NK-92 treated with Interleukin-12 subunit alpha and Interleukin-12 subunit beta, amount 100 ng/mL, for 24 hours (cell line): Measurements from ENCODE around the gene PLXNA2.

Experiments used
- DNase-seq: peaks from one replicate; lab custom pipeline; 2025; lab: John Stamatoyannopoulos, UW

PLXNA2 gene

DNA sequence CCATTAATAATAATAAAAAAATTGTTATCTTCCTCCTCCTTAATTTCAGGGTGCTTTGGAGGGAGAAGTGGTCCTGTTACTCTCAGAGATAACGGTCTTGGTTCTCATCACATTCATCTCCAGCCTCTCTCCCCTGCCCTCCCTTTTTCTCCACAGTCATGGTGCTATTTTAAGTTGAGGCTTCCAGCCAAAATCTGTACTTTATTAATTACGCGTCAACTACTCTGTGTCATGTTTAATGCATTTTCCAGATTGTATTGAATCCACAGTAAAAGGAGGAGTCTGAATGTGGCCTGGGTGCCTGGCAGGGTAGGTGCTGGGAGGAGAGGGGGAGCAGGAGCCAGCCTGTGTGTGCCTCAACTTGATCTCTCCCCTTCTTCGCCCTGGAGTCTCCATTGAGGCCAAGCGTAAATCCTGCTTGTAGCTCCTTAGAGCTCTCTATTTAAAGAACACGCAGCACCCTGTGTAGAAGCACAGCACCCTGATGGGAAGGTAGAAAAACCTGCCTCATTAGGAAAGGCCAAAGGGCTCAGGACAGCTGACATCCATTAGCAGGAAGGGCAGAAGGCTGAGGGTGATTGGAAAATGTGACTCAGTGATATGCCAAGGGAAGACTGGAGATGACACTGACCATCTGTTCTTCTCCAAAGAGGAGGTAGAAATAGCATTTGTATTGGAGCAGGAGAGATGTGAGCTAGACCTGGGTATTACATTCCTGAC, 82.4 kb downstream of the PLXNA2 start:
- no peak for DNase-seq

DNA sequence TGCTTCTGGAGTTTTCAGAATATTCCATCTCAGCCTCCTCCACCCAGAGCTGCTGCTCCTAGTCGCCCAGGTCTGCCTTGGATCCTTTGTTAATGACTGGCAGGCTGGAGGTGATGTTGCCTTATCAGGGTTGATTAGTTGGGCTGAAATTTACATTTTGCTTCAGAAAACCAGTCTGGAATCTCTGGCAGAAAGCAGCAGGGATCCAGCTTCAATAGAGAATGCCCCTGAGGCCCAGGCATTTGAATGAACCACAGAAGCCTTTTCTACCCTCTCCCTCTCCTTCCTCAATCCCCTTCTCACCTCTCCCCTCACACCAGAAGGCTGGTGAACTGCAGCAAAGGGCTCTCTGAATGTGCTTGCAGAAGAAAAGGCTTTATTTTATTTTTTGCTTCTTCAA, 83.2 kb downstream of the PLXNA2 start:
- no peak for DNase-seq

DNA sequence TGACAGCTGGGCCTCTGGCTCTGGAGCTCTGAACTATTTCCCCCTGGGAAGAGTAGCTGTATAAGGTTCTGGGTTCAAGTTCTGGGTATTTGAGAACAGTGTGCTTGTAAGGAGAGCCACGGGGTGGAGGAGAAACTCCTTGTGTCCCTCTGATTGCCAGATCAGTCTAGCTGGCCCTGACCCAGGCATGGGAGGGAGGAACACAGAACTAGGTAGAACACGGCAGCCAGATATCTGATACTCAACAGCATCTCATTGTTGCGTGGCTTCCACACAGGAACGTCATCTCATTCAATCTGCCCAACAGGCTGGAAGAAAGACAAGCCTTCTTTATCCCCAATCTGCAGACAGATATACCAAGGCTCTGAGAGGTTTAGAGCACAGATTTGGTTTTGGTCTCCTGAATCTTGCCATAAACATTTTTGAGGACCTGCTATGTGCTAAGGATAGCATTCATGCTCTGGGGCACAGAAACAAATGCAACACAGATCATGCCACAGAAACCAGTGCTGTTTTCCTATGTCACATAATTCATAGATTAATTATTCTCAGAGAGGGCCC, 83.8 kb downstream of the PLXNA2 start:
- DNase-seq: no peak

DNA sequence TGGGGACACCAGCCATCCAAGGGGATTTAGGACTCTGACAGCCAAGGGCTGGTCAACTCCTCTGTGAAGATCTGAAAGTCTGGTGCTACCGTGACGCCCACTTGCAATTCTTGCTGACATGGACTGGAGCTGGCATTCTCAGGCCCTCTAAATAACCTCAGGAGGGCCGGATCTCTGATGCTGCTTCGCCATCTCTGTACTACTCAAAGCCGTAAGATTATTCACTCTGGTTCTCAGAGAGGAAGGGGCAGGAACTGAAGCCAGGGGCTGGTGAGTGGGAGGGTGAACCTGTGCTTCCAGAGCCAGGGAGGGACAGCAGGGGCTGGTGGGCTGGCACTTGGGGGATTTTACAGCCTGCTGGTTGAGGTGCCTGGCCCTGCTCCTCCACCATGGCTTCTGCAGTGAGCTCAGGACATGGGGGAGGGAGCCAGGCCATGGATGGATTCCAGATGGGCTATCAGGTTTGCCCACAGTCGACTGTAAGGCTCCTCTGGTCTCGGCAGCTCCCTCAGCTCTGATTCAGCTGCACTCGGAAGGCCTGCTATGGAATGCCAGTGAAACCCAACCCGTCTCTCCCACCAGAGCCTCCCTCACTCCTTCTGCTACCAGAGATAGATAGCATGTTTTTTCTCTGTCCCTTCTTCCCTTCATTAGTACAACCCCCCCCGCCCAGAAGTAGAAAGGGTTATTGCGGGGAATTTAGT, 84.5 kb downstream of the PLXNA2 start:
- DNase-seq: no peak

DNA sequence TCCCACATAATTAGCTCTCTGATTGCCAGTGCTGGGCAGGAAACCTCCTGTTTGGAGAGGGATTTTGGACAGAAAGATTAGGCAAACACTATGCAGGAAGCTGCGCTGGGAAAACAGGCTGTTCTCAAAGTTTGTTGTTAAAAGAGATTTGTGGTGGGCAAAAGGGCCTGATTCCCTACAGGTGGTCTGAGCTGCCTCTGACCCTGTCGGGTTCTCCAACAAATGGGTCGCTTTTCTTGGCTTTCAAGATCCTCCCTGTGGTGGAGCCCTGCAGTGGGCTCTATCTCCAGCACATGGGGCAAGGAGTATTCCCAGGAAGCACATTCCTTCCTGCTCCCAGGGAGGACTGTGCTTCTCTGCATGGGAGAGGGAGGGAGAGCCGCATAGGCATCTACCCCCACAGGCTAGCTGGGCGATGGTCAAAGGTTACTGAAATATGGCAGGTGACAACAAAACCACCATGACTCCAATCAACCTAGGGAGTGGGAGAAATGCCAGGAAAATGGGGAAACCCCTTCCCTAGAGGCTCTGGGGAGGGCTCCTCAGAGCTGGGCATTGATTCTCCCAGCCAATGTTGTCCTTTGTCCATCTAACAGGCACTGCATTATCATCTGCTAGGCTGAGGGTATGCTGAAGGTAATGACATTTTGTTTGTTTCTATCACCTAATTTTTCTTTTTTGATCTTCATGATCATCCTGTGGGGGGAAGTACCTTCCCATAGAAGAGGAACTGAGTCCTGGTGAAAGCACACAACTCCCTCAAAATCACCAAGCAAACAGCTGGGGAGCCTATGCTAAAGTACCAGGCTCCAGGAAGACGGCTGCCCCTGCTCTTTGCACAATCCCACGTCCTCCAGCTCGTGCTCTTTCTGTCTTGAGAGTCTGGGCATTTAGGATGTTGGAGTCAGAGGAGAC, 85.3 kb downstream of the PLXNA2 start:
- no peak for DNase-seq

DNA sequence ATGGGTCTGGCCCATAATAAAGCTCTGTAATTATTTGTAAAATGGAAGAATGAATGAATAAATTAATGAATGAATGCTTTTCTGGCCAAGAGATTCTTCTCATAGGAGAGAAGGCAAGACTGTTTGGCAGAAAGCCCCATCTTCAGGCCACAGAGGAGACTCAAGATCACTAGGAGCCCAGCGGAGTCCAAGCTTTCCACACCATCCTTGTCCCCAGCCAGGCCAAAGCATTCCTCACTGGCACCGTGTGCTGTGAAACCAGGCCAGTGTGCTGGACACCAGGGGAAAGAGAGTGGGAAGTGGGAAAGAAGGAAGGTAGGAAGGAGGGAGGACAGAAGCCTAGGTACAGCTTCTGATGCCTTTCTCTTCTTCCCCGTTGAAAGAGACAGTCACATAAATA, 86.4 kb downstream of the PLXNA2 start:
- DNase-seq: no peak

DNA sequence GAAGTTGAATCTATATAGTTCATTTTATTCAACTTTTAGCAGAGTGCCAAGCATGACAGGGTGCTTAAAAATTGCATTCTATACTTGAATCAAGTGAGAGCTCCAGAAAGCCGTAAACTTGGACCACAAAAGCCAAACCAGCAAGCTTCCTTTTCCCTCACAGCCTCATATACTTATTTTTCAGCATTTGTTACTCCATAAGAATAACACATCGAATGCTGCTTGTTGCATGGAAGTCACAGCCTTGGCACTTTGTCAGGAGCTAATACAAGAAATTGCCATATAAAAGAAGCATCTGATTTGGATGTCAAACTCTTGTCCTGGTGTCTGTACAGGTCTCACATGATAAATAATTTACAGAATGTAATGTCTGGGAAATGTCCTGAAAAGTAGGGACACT, 87.4 kb downstream of the PLXNA2 start:
- no peak for DNase-seq

DNA sequence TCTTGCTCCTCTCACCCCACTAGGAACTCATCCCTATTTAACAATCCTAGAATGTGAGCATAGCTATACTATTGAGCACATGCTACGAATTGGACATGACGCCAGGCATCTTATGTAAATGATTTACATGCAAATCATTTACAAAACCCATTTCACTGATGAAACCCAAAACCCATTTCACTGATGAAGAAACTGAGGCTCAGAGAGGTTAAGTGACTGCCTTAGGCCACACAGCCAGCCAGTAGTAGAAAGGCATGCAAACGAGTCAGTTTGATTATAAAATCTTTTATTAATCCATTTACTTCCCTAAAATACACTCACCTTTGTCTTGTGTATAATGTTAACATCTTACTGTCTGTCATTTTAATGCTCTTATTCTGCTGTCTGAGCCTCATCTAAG, 87.9 kb downstream of the PLXNA2 start:
- DNase-seq: no peak

DNA sequence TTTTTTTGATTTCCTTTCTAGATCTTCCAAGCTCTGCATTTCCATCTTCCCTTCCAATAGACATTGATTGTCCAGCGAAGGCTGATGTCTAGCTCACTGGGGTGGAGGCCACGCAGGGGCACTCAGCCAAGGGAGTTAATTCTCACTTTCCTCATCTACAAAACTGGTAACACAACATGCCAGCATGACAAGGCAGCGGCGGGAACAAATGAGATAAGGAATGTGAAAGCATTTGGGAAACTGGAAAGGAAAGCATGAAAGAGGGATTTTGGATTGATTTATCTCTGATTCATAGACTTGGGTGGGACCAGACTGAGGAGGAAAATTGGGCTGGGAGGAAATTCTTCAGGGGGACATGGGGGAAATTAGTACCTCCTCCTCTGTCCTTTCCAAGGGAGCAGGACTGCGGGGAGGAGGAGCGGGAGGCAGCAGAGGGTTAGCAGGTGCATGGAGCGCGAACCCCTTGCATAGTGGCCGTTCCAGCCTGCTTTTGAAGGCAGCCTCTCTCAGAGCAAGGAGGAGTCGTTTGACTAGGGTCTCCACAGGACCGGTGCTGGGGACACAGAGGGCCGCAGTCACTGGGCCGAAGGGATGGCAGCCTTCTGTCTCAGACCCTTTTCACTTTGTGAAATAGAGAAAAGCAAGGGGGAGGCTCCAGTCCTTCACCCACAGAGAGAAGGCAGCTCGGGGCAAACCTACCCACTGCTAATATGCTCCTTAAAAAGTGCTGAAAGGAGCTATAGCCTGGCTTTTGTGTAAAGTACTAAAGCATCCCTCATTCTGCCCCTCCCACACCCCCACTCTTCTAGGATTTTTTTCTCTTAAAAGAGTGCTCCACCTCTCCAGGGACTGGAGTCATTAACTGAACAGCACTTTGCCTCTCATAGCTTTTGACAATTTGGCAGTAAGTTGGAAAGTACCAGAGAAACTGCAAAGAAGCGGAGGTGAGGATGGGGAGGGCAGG, 89.2 kb downstream of the PLXNA2 start:
- no peak for DNase-seq

DNA sequence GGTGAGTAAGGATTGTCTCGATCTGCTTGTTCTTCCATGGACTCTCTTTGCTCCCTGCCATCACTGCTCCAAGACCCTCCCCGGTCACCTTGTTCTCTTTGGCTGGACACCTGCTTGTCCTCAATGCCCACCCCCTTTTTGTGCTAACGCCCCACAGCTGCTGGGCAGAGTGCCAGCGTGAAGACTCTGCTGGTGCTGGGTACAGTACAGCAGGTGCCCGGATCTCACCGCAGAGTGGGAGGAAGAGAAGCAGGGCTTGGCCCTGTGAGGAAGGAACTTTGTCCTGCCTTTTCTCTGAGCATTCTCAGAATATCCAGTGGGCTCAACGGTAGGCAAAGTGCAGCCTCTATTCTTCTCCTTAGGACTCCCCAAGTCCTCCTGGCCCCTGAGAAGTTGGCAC, 90.1 kb downstream of the PLXNA2 start:
- no peak for DNase-seq

DNA sequence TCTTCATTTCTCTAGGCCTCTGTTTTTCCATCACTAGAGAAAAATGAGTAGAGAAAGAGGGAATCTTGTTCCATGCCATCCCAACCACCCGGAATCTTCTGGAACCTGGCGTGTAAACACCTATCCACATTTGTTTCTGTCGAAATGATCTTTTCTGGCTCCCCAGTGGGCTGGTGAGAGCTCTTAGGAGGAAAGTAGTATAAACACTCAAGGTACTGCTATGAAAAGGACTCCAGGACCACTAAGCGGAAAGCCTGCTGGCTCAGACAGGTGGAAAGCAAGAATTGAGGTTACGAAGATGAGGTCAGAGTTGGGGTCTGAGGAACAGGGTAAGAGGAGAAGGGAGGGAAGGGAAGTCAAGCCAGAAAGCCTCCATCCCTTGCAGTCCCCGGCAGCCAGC, 90.8 kb downstream of the PLXNA2 start:
- no peak for DNase-seq

DNA sequence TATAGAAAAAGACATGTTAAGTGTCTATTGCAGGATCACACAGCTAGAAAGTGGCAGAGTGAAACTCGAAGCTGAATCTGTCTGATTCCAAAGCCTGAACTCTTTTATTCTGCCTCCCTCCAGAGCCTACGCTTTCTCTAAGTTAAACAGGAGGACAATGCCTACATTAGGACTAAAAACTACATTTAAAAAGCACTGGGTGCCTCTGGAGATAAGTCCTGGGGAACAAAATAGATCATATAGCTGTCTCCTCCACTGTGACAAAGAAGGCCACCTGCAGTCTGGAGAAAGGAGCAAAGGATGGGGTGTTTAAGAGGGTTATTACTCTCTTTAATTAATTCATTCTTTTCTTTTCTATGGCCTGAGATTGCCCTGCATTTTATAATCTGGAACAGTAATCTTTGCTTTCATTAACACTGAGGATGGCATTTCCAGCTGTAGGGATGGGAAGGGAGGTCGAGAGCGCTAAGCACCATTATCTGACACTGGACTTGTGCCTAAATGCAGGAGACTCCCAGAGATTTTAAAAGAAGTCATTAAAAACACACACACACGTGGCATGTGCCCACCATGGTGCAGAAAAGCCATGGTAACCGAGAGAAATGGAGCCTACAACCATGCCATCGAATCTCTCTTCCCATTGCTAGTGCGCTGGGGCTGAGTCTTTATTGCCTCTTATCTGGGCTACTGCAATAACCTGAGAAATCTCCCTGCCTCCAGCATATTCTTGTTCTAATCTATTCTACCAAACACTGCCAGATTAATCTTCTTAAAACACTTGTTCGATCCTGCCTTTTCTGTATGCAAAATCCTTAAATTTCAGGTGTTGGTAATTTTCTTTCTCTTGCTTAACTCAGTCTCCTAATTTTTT, 92.2 kb downstream of the PLXNA2 start:
- no peak for DNase-seq

DNA sequence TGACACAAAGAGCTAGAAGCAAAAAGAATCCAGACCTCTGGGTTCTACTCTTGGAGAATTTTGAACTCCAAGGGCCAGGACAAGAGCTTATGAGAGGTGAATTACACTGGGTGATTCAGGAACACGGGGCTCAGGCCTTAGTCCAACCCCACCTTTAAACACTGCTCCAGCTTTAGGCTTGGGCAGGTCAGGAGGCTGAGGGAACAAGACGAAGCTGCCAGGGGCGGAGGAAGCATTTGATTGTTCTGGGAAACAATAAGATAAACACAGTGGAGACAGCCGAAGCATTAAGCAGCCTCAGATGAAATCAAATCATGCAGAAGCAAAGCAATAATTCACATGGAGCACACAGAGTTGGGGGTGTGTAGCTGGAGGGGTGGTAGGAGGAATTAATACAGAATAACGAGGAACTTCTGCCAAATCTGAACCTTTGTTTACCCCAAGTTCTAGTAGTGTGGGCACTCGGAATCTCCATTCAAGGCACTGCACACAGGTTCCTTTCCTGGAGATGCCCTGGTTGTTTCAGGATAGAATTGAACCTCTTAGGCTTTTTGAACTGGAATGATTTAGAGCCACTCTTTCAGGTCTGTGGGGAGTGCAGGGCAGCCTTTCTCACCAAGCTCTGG, 93.2 kb downstream of the PLXNA2 start:
- DNase-seq: no peak

DNA sequence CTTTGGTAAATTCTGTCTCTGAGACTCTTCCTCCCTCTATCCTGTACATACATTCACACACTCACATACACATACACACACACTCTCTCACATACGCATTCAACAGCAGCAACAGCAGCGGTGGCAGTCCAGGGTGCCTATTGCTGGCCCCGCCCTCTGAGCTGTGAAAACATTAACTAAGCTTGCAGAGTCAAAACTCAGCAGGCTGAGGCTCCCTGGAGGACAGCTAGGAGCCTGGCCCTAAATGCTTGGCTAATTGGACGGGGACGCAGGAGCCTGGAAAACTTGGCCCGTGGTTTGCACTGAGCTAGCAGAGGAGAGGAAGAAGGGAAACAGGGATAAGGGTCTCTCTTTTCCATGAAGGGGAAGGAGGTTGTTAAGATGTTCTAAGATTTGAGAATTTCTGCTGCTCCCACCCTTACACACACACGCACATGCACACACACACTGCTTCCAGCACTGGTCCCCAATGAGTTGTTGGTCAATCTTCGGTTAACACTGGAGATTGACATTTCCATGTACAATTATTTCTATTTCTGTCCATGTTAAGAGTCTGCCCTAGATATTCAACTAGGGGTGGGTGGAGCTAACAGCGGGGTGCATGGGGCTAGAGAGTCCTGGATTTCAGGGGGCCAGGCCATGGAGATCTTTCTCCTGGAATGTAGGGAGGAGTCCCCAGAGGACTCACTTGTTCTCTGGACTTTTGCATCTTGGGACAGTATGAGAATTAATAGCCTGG, 94.2 kb downstream of the PLXNA2 start:
- no peak for DNase-seq

DNA sequence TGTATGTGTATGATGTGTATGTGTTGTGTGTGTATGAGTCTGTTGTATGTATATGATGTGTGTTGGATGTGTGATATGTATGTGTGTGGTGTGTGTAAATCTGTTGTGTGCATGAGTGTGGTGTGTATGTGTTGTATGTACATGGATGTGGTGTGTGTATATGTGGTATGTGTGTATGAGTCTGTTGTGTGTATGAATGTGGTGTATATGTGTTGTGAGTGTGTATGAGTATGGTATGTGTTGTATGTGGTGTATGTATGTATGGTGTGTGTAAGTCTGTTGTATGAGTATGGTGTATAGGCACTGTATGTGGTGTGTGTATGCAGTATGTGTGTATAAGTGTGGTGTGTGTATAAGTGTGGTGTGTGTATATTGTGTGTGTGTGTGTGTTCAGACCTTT, 95.0 kb downstream of the PLXNA2 start:
- no peak for DNase-seq

DNA sequence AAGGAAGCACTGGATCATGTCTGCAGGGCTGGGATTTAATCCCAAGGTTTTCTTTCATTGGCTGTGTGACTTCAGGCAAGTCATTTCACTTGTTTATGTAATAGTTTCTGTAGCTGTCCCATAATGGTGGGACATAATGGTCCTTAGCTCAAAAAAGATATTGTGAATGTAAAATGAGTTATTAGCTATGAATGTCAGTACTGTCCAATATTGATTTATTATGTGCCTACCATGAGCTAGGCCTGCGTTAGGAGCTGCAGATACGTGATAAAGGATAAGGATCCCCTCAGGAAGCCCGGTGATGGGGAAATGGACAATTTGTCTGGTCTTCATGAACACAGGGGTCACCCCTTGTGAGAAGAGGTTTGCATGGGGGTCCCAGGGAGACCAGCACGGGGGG, 95.8 kb downstream of the PLXNA2 start:
- DNase-seq: no peak

DNA sequence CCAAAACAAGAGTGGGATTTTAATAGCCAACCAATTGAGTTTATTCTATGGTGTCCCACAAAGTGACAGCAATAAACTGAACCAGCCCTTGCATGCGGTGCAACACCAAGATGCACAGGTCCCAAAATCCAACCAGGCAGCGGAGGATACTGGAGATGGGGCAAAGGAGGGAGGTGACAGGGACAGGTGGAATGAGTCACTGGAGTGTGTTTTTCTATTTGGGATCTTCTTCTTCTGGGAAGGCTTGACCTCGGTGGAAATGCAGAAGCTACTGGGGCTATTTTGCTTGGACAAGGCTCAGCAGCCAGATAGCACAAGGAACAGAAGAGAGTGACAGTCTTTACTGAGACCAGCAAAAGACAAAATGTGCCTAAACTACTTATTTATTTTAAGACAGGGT, 97.5 kb downstream of the PLXNA2 start:
- DNase-seq: no peak

DNA sequence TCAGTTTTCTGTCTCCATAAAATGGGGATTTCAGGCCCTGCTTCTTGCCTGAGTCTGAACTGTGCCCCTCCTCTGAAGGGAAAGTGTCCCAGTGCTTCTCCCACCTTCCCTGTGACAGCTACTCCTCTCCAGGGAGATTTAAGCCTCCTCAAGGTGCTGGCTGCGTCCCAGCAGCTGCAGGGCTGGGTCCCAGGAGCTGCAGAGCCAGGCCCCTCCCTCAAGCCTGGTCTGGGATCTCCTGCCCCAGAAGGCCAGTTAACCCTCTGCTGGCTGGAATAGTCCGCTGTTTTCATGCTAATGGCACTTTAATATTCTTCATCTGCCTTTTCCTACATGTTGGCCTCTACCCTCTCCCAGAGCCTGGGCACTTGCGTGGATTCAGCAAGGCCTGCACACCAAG, 99.0 kb downstream of the PLXNA2 start:
- DNase-seq: no peak
